Measurements from ENCODE around the gene SYNE2. TPM values are rescaled to one million over a fixed set of nuclear protein-coding genes. Genes with fewer than 3 reads are reported as not detected.

SYNE2 gene
- total RNA-seq, 1 experiment from 2014 or later, result 71.1 TPM

DNA sequence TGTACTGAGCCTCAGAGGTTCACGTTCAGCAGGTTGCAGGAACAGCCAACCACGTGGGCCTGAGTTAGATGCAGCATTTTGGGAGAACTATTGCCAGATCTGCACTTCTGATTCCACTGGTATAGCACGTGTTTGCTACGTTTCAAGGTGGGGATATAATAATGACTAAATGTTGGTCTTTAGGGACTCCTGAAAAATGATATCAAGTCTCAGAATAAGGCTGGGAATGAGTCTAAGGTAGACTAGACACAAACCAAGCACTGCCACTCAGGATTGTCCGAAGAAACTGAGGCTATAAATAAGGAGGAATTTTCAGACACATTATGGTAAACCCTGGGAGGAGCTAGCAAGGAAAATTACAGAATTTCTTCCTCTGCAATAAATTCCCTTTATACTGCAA, 343.3 kb downstream of the SYNE2 start (continued):
- TF ChIP-seq, protein P1, sequence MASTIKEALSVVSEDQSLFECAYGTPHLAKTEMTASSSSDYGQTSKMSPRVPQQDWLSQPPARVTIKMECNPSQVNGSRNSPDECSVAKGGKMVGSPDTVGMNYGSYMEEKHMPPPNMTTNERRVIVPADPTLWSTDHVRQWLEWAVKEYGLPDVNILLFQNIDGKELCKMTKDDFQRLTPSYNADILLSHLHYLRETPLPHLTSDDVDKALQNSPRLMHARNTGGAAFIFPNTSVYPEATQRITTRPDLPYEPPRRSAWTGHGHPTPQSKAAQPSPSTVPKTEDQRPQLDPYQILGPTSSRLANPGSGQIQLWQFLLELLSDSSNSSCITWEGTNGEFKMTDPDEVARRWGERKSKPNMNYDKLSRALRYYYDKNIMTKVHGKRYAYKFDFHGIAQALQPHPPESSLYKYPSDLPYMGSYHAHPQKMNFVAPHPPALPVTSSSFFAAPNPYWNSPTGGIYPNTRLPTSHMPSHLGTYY (CRISPR knock-in tag; IDR thresholded peaks at IDR 0.05), result no peak

DNA sequence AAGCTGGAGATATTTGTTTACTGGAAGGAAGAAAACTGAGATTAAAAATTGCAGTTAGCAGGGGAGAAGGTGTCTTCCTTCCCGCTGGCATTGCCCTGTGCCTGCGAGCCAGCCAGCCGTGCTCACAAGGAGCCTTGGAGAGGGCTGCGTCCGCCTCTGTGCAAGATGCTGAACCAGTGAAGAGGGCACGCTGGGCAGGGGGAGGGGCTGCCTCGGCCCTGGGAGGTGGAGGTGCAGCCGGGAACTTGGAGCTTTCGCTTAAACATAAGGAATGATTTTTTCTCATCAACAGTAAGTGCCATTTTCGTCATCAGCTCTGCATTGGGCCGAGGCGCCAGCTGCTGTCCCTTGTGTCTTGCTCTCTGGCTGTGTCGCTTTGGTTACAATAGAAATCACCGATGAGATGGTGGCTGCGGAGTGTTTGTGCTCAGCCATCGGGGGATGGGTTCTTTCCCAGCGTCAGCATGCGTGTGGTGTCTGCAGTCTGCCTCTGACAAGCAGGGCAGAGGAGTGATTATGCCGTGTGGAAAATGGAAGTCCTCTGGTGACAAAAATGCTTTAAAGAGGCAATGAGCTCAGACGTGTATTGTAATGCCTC, 344.1 kb downstream of the SYNE2 start:
- ATAC-seq, result peak; percentile 73
- H3K36me3 Mint-ChIP-seq, result peaks cover 5% of the 10 kb centered on the region; the same call in 1 of the 2 replicates
- ChIA-PET POLR2A (interaction anchor here (1.2 kb wide), 1 partner anchor 23 kb away, joined by 3 read pairs; no protein-coding TSS in a partner anchor), CTCF (interaction anchor here (0.8 to 2.5 kb wide), 5 partner anchors 8 to 107 kb away, joined by 3 to 7 read pairs (median 3); no protein-coding TSS in a partner anchor)
- peak; percentile 71 for DNase-seq (ENCODE audit: low spot score)
- no peaks in the 10 kb centered on the region for H3K27me3 Mint-ChIP-seq (ENCODE audit: low read depth)
- no peaks in the 10 kb centered on the region for H3K9me3 Mint-ChIP-seq
- H3K4me3 Mint-ChIP-seq, result peak overlapping the region; percentile 63
- TF ChIP-seq ZNF232 (CRISPR knock-in tag; IDR thresholded peaks at IDR 0.05) (peak; percentile 29; the same call in 1 of the 2 replicates), FOXP1 (CRISPR knock-in tag; IDR thresholded peaks at IDR 0.05; ENCODE audit: borderline replicate concordance) (0 out of 2 replicates have a peak, but pooled peaks have one; percentile 39), CBFB (CRISPR knock-in tag; IDR thresholded peaks at IDR 0.05; ENCODE audit: low read depth) (0 out of 2 replicates have a peak, but pooled peaks have one; percentile 43)
- TF ChIP-seq, protein P2, sequence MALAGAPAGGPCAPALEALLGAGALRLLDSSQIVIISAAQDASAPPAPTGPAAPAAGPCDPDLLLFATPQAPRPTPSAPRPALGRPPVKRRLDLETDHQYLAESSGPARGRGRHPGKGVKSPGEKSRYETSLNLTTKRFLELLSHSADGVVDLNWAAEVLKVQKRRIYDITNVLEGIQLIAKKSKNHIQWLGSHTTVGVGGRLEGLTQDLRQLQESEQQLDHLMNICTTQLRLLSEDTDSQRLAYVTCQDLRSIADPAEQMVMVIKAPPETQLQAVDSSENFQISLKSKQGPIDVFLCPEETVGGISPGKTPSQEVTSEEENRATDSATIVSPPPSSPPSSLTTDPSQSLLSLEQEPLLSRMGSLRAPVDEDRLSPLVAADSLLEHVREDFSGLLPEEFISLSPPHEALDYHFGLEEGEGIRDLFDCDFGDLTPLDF (CRISPR knock-in tag; IDR thresholded peaks at IDR 0.05), result no peak
- TF ChIP-seq, protein P3, sequence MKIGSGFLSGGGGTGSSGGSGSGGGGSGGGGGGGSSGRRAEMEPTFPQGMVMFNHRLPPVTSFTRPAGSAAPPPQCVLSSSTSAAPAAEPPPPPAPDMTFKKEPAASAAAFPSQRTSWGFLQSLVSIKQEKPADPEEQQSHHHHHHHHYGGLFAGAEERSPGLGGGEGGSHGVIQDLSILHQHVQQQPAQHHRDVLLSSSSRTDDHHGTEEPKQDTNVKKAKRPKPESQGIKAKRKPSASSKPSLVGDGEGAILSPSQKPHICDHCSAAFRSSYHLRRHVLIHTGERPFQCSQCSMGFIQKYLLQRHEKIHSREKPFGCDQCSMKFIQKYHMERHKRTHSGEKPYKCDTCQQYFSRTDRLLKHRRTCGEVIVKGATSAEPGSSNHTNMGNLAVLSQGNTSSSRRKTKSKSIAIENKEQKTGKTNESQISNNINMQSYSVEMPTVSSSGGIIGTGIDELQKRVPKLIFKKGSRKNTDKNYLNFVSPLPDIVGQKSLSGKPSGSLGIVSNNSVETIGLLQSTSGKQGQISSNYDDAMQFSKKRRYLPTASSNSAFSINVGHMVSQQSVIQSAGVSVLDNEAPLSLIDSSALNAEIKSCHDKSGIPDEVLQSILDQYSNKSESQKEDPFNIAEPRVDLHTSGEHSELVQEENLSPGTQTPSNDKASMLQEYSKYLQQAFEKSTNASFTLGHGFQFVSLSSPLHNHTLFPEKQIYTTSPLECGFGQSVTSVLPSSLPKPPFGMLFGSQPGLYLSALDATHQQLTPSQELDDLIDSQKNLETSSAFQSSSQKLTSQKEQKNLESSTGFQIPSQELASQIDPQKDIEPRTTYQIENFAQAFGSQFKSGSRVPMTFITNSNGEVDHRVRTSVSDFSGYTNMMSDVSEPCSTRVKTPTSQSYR (CRISPR knock-in tag; IDR thresholded peaks at IDR 0.05), result peak; percentile 66; the same call in 1 of the 2 replicates
- peak overlapping the region; percentile 80 for H3K27ac Mint-ChIP-seq
- H3K4me1 Mint-ChIP-seq, result peaks cover 92% of the 10 kb centered on the region

DNA sequence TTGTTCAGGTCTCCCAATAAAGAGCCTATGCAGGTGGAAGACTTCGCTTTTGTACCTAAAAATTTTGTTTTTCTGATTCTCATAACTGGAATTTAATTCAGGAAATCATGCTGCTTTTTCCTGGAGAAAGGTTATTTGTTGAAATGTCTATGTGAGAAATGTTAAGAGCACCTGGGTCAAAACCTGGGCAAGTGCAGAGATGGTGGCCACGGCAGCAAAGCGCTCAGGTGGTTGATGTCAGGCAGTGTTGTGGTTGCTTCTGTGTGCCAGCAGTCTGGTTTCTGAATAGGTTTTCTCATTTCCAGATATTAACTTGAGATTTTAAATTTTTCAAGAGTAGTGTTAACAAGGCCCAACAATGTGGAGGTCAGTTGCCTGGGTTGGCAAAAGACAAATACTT, 345.2 kb downstream of the SYNE2 start:
- DNase-seq (ENCODE audit: low spot score) (no peak), ATAC-seq (no peak)
- Mint-ChIP-seq H3K36me3 (peaks cover 6% of the 10 kb centered on the region), H3K9me3 (no peaks in the 10 kb centered on the region), H3K27me3 (ENCODE audit: low read depth) (no peaks in the 10 kb centered on the region), H3K4me1 (peaks cover 81% of the 10 kb centered on the region), H3K27ac (no peak overlapping the region), H3K4me3 (no peak overlapping the region)
- POLR2A ChIA-PET, result no interaction called here
- CTCF ChIA-PET, result no interaction called here
- TF ChIP-seq TCF7 (CRISPR knock-in tag; IDR thresholded peaks at IDR 0.05; ENCODE audit: low read depth) (no peak), IRF2 (CRISPR knock-in tag; IDR thresholded peaks at IDR 0.05; ENCODE audit: borderline replicate concordance, low read depth) (no peak), ESRRA (CRISPR knock-in tag; IDR thresholded peaks at IDR 0.05; ENCODE audit: borderline replicate concordance) (no peak), ZNF121 (CRISPR knock-in tag; IDR thresholded peaks at IDR 0.05) (no peak), ETV6 (CRISPR knock-in tag; IDR thresholded peaks at IDR 0.05) (no peak), KAT7 (CRISPR knock-in tag; IDR thresholded peaks at IDR 0.05; ENCODE audit: borderline replicate concordance) (no peak), RELA (CRISPR knock-in tag; IDR thresholded peaks at IDR 0.05; ENCODE audit: borderline replicate concordance) (no peak)
- TF ChIP-seq, protein P3 (CRISPR knock-in tag; IDR thresholded peaks at IDR 0.05), result no peak
- TF ChIP-seq, protein P4, sequence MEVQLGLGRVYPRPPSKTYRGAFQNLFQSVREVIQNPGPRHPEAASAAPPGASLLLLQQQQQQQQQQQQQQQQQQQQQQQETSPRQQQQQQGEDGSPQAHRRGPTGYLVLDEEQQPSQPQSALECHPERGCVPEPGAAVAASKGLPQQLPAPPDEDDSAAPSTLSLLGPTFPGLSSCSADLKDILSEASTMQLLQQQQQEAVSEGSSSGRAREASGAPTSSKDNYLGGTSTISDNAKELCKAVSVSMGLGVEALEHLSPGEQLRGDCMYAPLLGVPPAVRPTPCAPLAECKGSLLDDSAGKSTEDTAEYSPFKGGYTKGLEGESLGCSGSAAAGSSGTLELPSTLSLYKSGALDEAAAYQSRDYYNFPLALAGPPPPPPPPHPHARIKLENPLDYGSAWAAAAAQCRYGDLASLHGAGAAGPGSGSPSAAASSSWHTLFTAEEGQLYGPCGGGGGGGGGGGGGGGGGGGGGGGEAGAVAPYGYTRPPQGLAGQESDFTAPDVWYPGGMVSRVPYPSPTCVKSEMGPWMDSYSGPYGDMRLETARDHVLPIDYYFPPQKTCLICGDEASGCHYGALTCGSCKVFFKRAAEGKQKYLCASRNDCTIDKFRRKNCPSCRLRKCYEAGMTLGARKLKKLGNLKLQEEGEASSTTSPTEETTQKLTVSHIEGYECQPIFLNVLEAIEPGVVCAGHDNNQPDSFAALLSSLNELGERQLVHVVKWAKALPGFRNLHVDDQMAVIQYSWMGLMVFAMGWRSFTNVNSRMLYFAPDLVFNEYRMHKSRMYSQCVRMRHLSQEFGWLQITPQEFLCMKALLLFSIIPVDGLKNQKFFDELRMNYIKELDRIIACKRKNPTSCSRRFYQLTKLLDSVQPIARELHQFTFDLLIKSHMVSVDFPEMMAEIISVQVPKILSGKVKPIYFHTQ (CRISPR knock-in tag; IDR thresholded peaks at IDR 0.05), result no peak
- TF ChIP-seq, protein P5, sequence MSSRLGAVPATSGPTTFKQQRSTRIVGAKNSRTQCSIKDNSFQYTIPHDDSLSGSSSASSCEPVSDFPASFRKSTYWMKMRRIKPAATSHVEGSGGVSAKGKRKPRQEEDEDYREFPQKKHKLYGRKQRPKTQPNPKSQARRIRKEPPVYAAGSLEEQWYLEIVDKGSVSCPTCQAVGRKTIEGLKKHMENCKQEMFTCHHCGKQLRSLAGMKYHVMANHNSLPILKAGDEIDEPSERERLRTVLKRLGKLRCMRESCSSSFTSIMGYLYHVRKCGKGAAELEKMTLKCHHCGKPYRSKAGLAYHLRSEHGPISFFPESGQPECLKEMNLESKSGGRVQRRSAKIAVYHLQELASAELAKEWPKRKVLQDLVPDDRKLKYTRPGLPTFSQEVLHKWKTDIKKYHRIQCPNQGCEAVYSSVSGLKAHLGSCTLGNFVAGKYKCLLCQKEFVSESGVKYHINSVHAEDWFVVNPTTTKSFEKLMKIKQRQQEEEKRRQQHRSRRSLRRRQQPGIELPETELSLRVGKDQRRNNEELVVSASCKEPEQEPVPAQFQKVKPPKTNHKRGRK (CRISPR knock-in tag; IDR thresholded peaks at IDR 0.05; ENCODE audit: borderline replicate concordance), result no peak
- TF ChIP-seq, protein P6, sequence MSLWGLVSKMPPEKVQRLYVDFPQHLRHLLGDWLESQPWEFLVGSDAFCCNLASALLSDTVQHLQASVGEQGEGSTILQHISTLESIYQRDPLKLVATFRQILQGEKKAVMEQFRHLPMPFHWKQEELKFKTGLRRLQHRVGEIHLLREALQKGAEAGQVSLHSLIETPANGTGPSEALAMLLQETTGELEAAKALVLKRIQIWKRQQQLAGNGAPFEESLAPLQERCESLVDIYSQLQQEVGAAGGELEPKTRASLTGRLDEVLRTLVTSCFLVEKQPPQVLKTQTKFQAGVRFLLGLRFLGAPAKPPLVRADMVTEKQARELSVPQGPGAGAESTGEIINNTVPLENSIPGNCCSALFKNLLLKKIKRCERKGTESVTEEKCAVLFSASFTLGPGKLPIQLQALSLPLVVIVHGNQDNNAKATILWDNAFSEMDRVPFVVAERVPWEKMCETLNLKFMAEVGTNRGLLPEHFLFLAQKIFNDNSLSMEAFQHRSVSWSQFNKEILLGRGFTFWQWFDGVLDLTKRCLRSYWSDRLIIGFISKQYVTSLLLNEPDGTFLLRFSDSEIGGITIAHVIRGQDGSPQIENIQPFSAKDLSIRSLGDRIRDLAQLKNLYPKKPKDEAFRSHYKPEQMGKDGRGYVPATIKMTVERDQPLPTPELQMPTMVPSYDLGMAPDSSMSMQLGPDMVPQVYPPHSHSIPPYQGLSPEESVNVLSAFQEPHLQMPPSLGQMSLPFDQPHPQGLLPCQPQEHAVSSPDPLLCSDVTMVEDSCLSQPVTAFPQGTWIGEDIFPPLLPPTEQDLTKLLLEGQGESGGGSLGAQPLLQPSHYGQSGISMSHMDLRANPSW (CRISPR knock-in tag; conservative IDR thresholded peaks at IDR 0.05; ENCODE audit: low read depth), result no peak
